Muscle layer of colon (tissue), 2 donors: ENCODE results near the gene GPR176.

Experiments used
- H3K27ac ChIP-seq: one replicate; pipeline ENCODE4 v1.7.0; 2013; ENCODE audit warnings: low read depth, mild to moderate bottlenecking, low read length, moderate library complexity
- H3K27me3 ChIP-seq, 2 donors: one replicate each; pipeline ENCODE4 v1.7.0; 2013; ENCODE audit warnings: low read length in 2 of 2, mild to moderate bottlenecking in 2 of 2; ENCODE audit not compliant: insufficient read depth in 2 of 2, control insufficient read depth in 1 of 2
- H3K36me3 ChIP-seq: one replicate; pipeline ENCODE4 v1.7.0; 2013; ENCODE audit warnings: mild to moderate bottlenecking, low read length; ENCODE audit not compliant: insufficient read depth
- H3K4me1 ChIP-seq: one replicate; pipeline ENCODE4 v1.7.0; 2013; ENCODE audit warnings: mild to moderate bottlenecking, low read length; ENCODE audit not compliant: insufficient read depth
- H3K4me3 ChIP-seq, 2 donors: one replicate each; pipeline ENCODE4 v1.7.0; 2013; ENCODE audit warnings: low read length in 2 of 2, low read depth in 1 of 2, mild to moderate bottlenecking in 1 of 2, moderate library complexity in 1 of 2
- H3K9ac ChIP-seq: one replicate; pipeline ENCODE4 v1.7.0; 2013; ENCODE audit warnings: low read length
- H3K9me3 ChIP-seq: one replicate; pipeline ENCODE4 v1.7.0; 2013; ENCODE audit warnings: mild to moderate bottlenecking, low read length
- donor health status: abdominal sarcoma.
- donor health status: Adenocarcinoma of cecum.

GPR176 gene

DNA sequence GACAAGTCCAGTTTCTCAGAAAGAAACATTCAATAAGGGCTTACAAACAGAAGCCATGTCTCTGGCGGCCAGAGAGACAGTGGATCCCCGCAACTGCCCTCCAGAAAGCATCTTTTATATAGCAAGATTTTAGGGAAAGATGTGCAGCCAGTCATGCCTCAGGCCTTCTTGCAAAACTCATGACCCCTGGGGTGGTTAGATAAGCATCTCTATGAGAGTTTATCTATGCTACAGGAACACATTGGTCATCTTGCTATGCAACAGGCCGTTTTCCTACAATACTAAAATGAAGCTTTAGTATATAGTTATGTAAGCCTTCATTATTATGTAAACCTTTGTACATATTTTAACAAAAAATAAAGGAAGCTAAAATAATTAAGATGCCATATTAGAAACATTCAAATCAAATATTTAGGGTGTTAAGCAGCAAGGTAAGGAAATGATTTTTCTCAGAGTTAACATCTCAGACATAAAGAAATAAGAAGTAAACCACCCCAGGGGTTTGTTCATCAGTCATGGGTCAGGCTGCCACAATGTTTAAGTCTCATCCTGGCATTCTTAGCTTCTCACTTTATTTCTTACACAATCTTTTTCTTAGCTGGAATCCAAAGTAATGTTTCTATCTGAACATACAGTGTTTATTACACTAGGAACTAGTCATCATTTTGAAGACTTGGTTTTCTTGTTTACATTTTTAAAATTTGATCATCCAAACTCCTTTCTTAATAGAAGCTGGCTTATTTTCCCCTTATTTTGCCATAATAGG is 131.1 kb downstream of the GPR176 start:
- Histone ChIP-seq H3K9me3 (no peaks in the 10 kb centered on the region), H3K27me3 (no peaks in the 10 kb centered on the region), H3K27ac (no peak overlapping the region), H3K4me1 (peaks cover 3% of the 10 kb centered on the region), H3K4me3 (no peak overlapping the region), H3K9ac (no peak overlapping the region), H3K36me3 (no peaks in the 10 kb centered on the region)

DNA sequence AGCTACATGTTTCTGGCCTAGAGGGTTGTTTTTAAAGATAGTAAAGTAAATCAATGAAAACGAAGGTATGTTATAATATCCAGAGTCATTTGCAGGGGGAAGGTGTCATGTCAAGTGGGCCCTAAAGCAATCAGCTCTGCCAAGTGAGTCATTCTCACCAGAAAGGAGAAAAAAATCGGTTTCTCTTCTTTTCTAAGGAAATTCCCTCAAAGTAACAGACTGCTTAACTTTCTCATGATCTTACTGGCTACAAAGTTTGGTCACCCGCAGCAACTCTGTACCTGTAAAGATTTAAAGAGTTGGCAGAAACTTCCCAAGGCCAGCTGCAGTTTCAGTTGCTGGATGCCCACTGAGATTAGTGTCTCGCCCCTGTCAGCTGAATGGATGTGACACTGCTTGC is 132.0 kb downstream of the GPR176 start:
- Histone ChIP-seq H3K9ac (no peak overlapping the region), H3K36me3 (no peaks in the 10 kb centered on the region), H3K27ac (no peak overlapping the region), H3K27me3 (no peaks in the 10 kb centered on the region), H3K4me3 (no peak overlapping the region), H3K9me3 (no peaks in the 10 kb centered on the region), H3K4me1 (peaks cover 11% of the 10 kb centered on the region)

DNA sequence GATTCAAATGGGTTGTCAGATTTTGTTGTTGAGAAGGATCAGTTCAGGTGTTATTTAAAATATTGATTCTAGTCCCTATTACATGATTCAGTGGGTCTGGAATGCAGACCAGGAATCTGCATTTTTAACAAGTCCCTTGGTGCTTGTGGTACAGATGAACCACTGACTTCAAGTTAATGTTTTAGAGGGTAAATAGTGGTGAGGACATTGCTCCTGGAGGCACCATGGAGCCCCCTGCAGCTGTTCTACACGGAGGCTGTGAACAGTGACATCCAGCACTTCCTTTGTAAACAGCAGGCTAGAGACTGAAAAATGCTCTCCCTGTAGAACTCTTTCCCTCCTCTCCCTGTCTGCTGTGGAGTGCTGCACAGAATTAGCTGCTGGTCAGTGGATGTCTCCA is 132.6 kb downstream of the GPR176 start:
- H3K4me1 ChIP-seq: peaks cover 11% of the 10 kb centered on the region
- no peak overlapping the region for H3K27ac ChIP-seq
- H3K27me3 ChIP-seq: no peaks in the 10 kb centered on the region
- H3K9me3 ChIP-seq: no peaks in the 10 kb centered on the region
- no peak overlapping the region for H3K4me3 ChIP-seq
- no peaks in the 10 kb centered on the region for H3K36me3 ChIP-seq
- H3K9ac ChIP-seq: no peak overlapping the region

DNA sequence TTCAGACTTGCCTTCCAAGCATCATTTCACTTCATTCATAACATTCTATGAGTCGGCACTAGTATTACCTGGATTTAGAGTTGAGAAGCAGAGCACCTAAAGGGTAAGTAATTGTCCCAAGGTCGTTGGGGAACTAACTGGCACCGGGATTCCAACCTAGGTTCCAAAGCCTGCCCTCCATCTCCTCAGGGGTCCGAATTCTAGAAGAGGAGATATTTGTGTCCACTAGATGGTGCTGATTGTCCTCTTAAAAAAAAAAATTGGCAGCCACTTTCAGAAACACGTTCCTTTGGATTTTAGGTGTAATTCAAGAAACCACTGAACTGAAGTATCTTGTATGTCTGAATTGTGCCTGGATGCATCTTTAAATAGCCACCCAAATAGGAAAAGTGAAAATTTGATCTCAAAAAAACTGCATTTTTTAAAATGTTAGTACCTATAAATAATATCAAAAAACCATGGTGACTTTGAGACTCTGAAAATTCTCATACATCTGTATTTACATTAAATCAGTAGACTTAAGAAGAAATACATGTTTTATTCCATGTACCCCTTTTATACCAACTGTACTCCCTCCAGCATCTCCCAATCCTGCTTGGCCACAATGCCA is 133.5 kb downstream of the GPR176 start:
- H3K36me3 ChIP-seq: no peaks in the 10 kb centered on the region
- H3K27ac ChIP-seq: no peak overlapping the region
- no peak overlapping the region for H3K9ac ChIP-seq
- H3K9me3 ChIP-seq: no peaks in the 10 kb centered on the region
- peaks cover 11% of the 10 kb centered on the region for H3K4me1 ChIP-seq
- H3K4me3 ChIP-seq: no peak overlapping the region
- H3K27me3 ChIP-seq: no peaks in the 10 kb centered on the region

DNA sequence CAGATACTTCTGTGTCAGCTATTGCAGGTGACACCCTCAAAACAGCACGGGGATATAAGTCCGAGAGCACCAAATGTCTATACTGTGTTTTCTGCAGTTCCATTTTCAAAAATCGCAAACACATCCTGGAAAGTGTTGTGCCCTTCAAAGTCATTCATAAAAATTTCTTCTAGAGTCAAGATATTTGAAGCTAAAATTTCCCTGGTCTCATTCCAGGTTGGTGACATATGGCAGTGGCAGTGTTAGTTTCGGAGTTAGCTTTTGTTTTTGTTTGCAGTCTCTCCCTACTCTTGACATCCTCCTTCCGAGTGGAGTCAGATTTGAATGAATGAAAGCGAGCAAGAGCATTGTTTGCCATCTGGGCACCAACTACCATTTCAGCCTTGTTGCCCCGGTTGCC is 134.2 kb downstream of the GPR176 start:
- Histone ChIP-seq H3K27me3 (no peaks in the 10 kb centered on the region), H3K36me3 (no peaks in the 10 kb centered on the region), H3K4me1 (peaks cover 11% of the 10 kb centered on the region), H3K9ac (no peak overlapping the region), H3K4me3 (no peak overlapping the region), H3K9me3 (no peaks in the 10 kb centered on the region), H3K27ac (no peak overlapping the region)

DNA sequence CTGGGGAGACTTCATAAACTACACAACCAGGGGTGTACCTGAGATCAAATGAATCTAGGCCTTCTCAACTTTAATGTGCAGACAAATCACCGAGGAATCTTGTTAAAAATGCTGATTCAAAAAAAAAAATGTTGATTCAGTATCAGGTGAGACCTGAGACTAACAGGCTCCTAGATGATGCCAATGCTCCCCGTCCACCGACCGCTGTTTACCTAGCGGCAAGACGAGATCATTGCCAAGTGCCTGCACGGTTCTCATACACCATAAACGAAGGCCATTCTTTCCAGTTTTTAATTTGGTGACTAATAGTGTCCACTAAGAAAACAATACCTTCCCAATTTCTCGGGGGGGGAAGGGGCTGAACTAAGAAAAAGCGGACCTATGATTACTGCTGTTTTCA is 134.9 kb downstream of the GPR176 start:
- H3K4me1 ChIP-seq: peaks cover 11% of the 10 kb centered on the region
- H3K4me3 ChIP-seq: no peak overlapping the region
- no peaks in the 10 kb centered on the region for H3K36me3 ChIP-seq
- no peaks in the 10 kb centered on the region for H3K9me3 ChIP-seq
- H3K27me3 ChIP-seq: no peaks in the 10 kb centered on the region
- no peak overlapping the region for H3K9ac ChIP-seq
- H3K27ac ChIP-seq: no peak overlapping the region

DNA sequence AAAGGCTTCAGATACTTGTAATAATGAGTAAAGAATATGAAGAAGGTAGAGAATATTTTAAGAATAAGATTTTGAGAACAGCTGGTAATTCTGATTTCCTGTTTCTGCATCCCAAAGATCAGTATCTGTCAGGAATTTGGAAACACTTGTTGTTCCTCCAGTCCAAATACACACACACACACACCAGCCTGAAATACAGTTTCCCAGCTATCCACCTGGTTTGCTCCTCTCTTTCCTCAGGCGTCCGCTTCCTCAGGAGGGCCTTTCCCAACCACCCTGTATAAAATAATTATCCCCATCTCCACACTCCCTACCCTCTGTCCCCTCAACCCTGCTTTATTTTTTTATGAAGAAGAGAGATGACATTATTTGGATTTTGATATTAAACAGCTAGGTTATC is 135.4 kb downstream of the GPR176 start:
- Histone ChIP-seq H3K36me3 (no peaks in the 10 kb centered on the region), H3K9ac (no peak overlapping the region), H3K4me3 (no peak overlapping the region), H3K4me1 (peaks cover 11% of the 10 kb centered on the region), H3K9me3 (no peaks in the 10 kb centered on the region), H3K27me3 (no peaks in the 10 kb centered on the region), H3K27ac (no peak overlapping the region)

DNA sequence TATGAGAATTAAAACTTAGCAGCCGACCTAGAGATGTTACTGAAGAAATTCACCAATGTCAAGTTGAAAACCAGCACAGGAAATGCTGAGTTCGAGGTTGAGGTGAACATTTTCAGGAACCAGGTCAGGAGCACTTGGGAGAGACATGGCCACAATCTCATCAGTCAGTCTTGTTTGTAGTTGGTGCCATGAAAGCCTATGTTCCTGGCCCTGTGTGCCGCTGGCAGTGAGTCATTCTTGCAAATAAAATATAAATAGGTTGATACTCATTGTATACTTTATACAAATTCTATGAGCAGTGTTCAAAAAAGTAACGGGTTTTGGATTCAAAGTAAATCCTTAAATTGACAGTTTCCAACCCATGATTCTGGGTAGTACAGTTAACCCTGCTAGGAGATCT is 135.9 kb downstream of the GPR176 start:
- H3K4me1 ChIP-seq: peaks cover 11% of the 10 kb centered on the region
- no peak overlapping the region for H3K4me3 ChIP-seq
- H3K9ac ChIP-seq: peak overlapping the region; percentile 5

DNA sequence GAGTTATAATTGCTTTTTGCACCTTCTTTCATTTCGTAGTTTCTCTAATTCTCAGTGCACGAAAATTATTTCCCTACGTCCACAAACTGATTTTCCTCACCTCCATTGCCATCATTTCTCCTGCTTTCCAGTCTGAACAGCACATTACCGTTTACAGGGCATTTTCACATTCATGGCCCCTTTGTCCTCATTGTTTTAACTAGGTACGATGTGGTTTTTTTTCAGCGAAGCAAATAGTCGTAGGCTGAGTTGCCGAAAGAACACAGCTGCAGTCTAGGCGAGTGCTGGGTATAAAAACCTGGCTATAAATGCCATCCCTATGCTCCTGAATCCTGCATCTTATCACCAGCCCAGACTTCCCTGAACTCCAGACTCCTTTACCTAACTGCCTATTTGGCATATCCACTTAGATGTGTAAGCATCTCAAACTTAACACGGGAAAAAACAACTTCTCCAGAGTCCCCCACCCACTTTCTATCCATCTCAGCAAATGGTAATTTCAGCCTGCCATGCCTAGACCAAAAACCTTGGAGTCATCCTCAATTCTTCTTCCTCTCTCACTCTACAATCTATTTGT is 136.7 kb downstream of the GPR176 start:
- no peaks in the 10 kb centered on the region for H3K36me3 ChIP-seq
- H3K9me3 ChIP-seq: no peaks in the 10 kb centered on the region
- peak overlapping the region; percentile 5 for H3K9ac ChIP-seq
- H3K27me3 ChIP-seq: no peaks in the 10 kb centered on the region
- peaks cover 11% of the 10 kb centered on the region for H3K4me1 ChIP-seq
- H3K4me3 ChIP-seq: peak overlapping the region; percentile 59 to 87
- H3K27ac ChIP-seq: peak overlapping the region; percentile 75

More for the DNA sequence above, 135.9 kb downstream of the GPR176 start:
- H3K36me3 ChIP-seq: no peaks in the 10 kb centered on the region
- H3K27me3 ChIP-seq: no peaks in the 10 kb centered on the region
- no peaks in the 10 kb centered on the region for H3K9me3 ChIP-seq
- H3K27ac ChIP-seq: peak overlapping the region; percentile 75

DNA sequence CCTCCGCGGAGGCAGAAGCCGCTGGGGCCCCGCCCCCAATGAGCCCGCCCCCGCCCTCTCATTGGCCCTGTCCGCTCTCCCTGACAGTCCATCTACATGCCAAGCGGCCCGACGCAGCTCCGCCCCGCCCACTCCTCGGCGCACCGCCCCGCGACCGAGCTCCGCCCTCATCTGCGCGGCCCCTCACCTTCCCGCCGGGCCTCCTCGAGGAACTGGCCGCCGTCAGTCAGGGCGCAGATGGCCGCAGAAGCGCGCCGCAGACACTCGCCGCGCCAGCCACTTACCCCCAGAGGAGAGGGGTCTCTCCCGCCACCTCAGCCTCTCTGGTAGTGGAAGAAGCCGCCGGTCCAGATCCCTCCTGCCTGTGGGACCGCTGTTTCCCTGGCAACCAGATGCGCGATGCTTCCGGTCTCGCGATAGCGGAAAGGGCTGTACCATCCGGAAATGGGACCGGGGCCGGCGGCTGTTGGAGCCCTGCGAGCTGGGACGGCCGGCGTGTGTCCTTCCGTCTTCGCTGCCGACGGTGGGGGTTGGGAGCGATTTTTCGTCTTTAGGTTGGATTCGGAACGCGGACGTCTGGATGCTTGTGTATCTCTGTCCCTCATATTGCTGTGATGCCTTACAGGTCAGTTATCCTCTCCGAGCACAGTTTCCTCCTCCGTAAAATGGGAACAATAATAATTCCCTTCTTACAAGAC is 137.5 kb downstream of the GPR176 start, which contains the start of gene FSIP1:
TSS of gene FSIP1 (minus strand) at position 401 of the 698 bp plus-strand sequence. CDS start 6,317 bp downstream, outside the sequence.
- peak within 1 kb of the TSS; percentile 75 for H3K27ac ChIP-seq
- H3K4me3 ChIP-seq: peak within 1 kb of the TSS; percentile 59 to 87
- no peaks in the 10 kb centered on the region for H3K27me3 ChIP-seq
- peak within 1 kb of the TSS; percentile 5 for H3K9ac ChIP-seq
- no peaks in the 10 kb centered on the region for H3K9me3 ChIP-seq
- H3K36me3 ChIP-seq: no peaks in the 10 kb centered on the region
- H3K4me1 ChIP-seq: peaks cover 11% of the 10 kb centered on the region

DNA sequence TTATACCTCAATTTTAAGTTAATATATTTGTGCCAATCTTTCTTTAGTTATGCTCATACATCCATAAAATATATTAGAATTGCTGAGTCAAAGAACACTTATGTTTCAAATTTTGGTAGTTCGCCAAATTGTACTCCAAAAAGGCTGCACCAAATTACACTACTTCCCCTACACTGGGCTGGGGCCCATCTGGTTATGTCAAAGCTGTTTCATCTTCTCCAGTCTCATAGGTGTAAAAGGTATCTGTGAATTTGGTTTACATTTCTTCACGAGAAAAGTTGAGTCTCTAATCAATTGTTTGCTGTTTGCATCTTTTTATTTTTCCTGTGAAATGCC is 138.1 kb downstream of the GPR176 start:
- Histone ChIP-seq H3K4me3 (peak overlapping the region in 1 of 2 donors; percentile 59), H3K9ac (no peak overlapping the region), H3K36me3 (no peaks in the 10 kb centered on the region), H3K27me3 (no peaks in the 10 kb centered on the region), H3K9me3 (no peaks in the 10 kb centered on the region), H3K27ac (no peak overlapping the region), H3K4me1 (peaks cover 11% of the 10 kb centered on the region)
